PC-3 (cell line): Measurements from ENCODE around the gene KISS1. TPM values are rescaled to one million over a fixed set of nuclear protein-coding genes. Genes with fewer than 3 reads are reported as not detected.
A peak's percentile ranks its signal among the peaks of the same experiment; 100 is the strongest.

Experiments
- ATAC-seq: fragments of 200-7000 bp; cut with Tn5 transposase; 2 replicates; pipeline ENCODE4 v1.9.1; 2020; ENCODE audit warnings: mild to moderate bottlenecking, moderate library complexity
- BruUV-seq: library from RNA; stranded (reverse); fragments of 400-500 nt; replicated peaks from 2 replicates; lab custom pipeline; 2021; lab: Mats Ljungman, UMichigan
- CTCF ChIA-PET: fragments of 300-600 bp; sonication (Branson Sonifier 250); formaldehyde crosslinking; loops from one replicate; lab custom pipeline; 2022; ENCODE audit warnings: antibody characterized with exemption; lab: Charles Lee
- POLR2A ChIA-PET: fragments of 300-600 bp; sonication (Branson Sonifier 250); formaldehyde crosslinking; loops from one replicate; lab custom pipeline; 2022; ENCODE audit warnings: antibody characterized with exemption; ENCODE audit not compliant: unreplicated experiment; lab: Charles Lee
- DNase-seq: peaks from one replicate; pipeline ENCODE4 v3.0.0-alpha.2; 2015
- H2AFZ ChIP-seq: fragments of 300-600 bp; sonication (generic); 2 replicates; pipeline ENCODE4 v1.6.0; 2016; ENCODE audit warnings: antibody characterized with exemption, low read length
- H3F3A ChIP-seq: fragments of 300-600 bp; sonication (generic); one replicate; pipeline ENCODE4 v1.6.0; 2017; ENCODE audit warnings: antibody characterized with exemption, low read length, control low read depth, mild to moderate bottlenecking; ENCODE audit not compliant: unreplicated experiment
- H3K27ac ChIP-seq: fragments of 300-600 bp; sonication (generic); 2 replicates; pipeline ENCODE4 v1.5.1; 2016; ENCODE audit warnings: mild to moderate bottlenecking, low read length
- H3K27me3 ChIP-seq: fragments of 300-600 bp; sonication (generic); 2 replicates; pipeline ENCODE4 v1.6.1; 2016; ENCODE audit warnings: low read length, mixed read lengths
- H3K36me3 ChIP-seq: fragments of 300-600 bp; sonication (generic); 2 replicates; pipeline ENCODE4 v1.6.1; 2016; ENCODE audit warnings: low read depth, mixed run types, low read length, mixed read lengths
- H3K4me1 ChIP-seq: fragments of 300-600 bp; sonication (generic); 2 replicates; pipeline ENCODE4 v1.5.1; 2016; ENCODE audit warnings: low read length; ENCODE audit not compliant: insufficient read depth
- H3K4me2 ChIP-seq: fragments of 300-600 bp; sonication (generic); 2 replicates; pipeline ENCODE4 v1.6.0; 2016; ENCODE audit warnings: low read length
- H3K4me3 ChIP-seq: fragments of 300-600 bp; sonication (generic); 2 replicates; pipeline ENCODE4 v1.5.1; 2016; ENCODE audit warnings: mild to moderate bottlenecking, low read length, mixed read lengths
- H3K79me2 ChIP-seq: fragments of 300-600 bp; sonication (generic); 2 replicates; pipeline ENCODE4 v1.6.1; 2017; ENCODE audit warnings: low read length, mixed read lengths
- H3K9ac ChIP-seq: fragments of 300-600 bp; sonication (generic); 2 replicates; pipeline ENCODE4 v1.6.0; 2016; ENCODE audit warnings: mild to moderate bottlenecking, low read length
- H3K9me2 ChIP-seq: fragments of 300-600 bp; sonication (generic); replicated peaks from 2 replicates; pipeline ENCODE4 v1.6.1; 2016; ENCODE audit warnings: mixed run types, low read length, mixed read lengths
- H3K9me3 ChIP-seq: fragments of 300-600 bp; sonication (generic); 2 replicates; pipeline ENCODE4 v1.6.1; 2016; ENCODE audit warnings: low read length, mixed read lengths
- H4K20me1 ChIP-seq: fragments of 300-600 bp; sonication (generic); 2 replicates; pipeline ENCODE4 v1.6.1; 2016; ENCODE audit warnings: low read length, mixed read lengths
- EZH2 ChIP-seq: fragments of 300-600 bp; sonication (generic); IDR thresholded peaks from one replicate; pipeline ENCODE4 v1.6.1; 2017; ENCODE audit warnings: antibody characterized with exemption, mild to moderate bottlenecking, low read length; ENCODE audit not compliant: unreplicated experiment
- EZH2phosphoT487 ChIP-seq: fragments of 300-600 bp; sonication (generic); IDR thresholded peaks from 2 replicates; pipeline ENCODE4 v1.6.1; 2018; ENCODE audit warnings: mild to moderate bottlenecking, antibody characterized with exemption, low read length, borderline replicate concordance
- intact Hi-C: fragments of 100-400 bp; cut with micrococcal nuclease; formaldehyde crosslinking; loops from 2 replicates; pipeline ENCODE4 v1.9.0; 2023
- total RNA-seq: library from RNA; depleted of rRNA; stranded (reverse); fragments of >200 nt; gene quantifications from 2 replicates; pipeline ENCODE4 v1.2.3, GENCODE V29; 2014
- TF ChIP-seq, protein P1 (sequence below): fragments of 300-600 bp; sonication (generic); conservative IDR thresholded peaks from 2 replicates; pipeline ENCODE4 v1.5.1; 2017; ENCODE audit warnings: antibody characterized with exemption, low read depth, mild to moderate bottlenecking, low read length

Gene KISS1
- total RNA-seq, 1 experiment from 2014 or later = 12.3 TPM

- H3K4me2 ChIP-seq = no peak overlapping the region
- peaks cover 22% of the 10 kb centered on the region for H3K4me1 ChIP-seq
- H3K79me2 ChIP-seq = no peaks in the 10 kb centered on the region
- TSS peak; percentile 14 for BruUV-seq
- peaks cover 13% of the 10 kb centered on the region; the same call in 1 of the 2 replicates for H3K36me3 ChIP-seq
- no peaks in the 10 kb centered on the region for H3K9me2 ChIP-seq
- TF ChIP-seq EZH2phosphoT487 = no peak
- TF ChIP-seq, protein P1, sequence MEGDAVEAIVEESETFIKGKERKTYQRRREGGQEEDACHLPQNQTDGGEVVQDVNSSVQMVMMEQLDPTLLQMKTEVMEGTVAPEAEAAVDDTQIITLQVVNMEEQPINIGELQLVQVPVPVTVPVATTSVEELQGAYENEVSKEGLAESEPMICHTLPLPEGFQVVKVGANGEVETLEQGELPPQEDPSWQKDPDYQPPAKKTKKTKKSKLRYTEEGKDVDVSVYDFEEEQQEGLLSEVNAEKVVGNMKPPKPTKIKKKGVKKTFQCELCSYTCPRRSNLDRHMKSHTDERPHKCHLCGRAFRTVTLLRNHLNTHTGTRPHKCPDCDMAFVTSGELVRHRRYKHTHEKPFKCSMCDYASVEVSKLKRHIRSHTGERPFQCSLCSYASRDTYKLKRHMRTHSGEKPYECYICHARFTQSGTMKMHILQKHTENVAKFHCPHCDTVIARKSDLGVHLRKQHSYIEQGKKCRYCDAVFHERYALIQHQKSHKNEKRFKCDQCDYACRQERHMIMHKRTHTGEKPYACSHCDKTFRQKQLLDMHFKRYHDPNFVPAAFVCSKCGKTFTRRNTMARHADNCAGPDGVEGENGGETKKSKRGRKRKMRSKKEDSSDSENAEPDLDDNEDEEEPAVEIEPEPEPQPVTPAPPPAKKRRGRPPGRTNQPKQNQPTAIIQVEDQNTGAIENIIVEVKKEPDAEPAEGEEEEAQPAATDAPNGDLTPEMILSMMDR = no peak
- ATAC-seq = no peak
- DNase-seq = no peak
- intact Hi-C loops = no loop called here
- H4K20me1 ChIP-seq = no peaks in the 10 kb centered on the region
- no peaks in the 10 kb centered on the region for H3F3A ChIP-seq
- CTCF ChIA-PET = no interaction called here
- H3K27me3 ChIP-seq = no peaks in the 10 kb centered on the region
- POLR2A ChIA-PET = no interaction called here
- no peak overlapping the region for H3K27ac ChIP-seq
- H2AFZ ChIP-seq = no peak overlapping the region
- H3K9ac ChIP-seq = no peak overlapping the region
- H3K9me3 ChIP-seq = no peaks in the 10 kb centered on the region
- H3K4me3 ChIP-seq = no peak overlapping the region
Observed at GRCh38 chr1:204221271-204221670, 25.0 kb upstream of the KISS1 start.

DNA sequence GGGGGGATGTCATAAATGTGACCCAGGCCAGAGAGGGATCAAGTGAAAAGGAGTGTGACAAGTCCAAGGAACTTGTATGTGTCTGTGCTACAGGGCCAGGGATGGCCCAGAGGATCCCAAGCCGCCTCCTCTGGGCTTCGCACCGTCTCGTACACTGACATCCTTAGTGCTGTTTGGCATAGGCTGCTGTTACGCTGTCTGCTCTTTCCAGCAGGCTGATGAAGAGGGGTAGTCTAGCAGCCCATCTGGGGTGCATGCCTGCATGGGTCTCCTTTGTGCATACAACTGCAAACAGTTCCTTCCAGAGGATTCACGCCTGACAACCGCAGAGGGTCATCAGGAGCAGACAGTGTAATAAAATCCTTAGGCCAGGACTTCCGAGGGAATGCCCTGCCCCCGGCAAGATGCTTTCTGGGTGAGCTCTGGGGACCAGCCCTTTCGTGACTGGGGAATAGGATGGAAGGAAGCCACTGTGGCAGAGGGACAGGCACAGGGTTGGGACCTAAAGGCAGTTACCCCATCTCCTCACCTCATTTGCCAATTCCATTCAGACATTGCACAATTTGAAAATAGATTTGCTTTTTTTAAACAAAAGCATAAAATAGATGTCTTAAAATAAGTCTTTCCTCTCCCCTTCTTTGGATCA, 23.8 kb upstream of the KISS1 start:
- Histone ChIP-seq H3K27me3 (no peaks in the 10 kb centered on the region), H3K4me1 (peaks cover 11% of the 10 kb centered on the region), H3K4me3 (no peak overlapping the region), H3K9me2 (no peaks in the 10 kb centered on the region), H2AFZ (no peak overlapping the region), H3K36me3 (peaks cover 13% of the 10 kb centered on the region; the same call in 1 of the 2 replicates), H3K27ac (no peak overlapping the region), H3K9me3 (no peaks in the 10 kb centered on the region), H3K79me2 (no peaks in the 10 kb centered on the region), H3K4me2 (no peak overlapping the region), H3K9ac (no peak overlapping the region), H3F3A (no peaks in the 10 kb centered on the region), H4K20me1 (no peaks in the 10 kb centered on the region)
- no peak for ATAC-seq
- no peak for DNase-seq
- CTCF ChIA-PET = no interaction called here
- no peak for TF ChIP-seq EZH2
- TF ChIP-seq, protein P1 = no peak
- no peak for TF ChIP-seq EZH2phosphoT487
- BruUV-seq = no TSS peak
- intact Hi-C loops = no loop called here
- POLR2A ChIA-PET = no interaction called here

GRCh38 chr1:204218552-204218951, 22.3 kb upstream of the KISS1 start:
- no peaks in the 10 kb centered on the region for H3K9me3 ChIP-seq
- H2AFZ ChIP-seq = no peak overlapping the region
- ChIA-PET CTCF (no interaction called here), POLR2A (no interaction called here)
- H3K4me3 ChIP-seq = no peak overlapping the region
- H3K4me2 ChIP-seq = no peak overlapping the region
- no peaks in the 10 kb centered on the region for H3K27me3 ChIP-seq
- no peaks in the 10 kb centered on the region for H4K20me1 ChIP-seq
- no peaks in the 10 kb centered on the region for H3K79me2 ChIP-seq
- peaks cover 3% of the 10 kb centered on the region; the same call in 1 of the 2 replicates for H3K4me1 ChIP-seq
- H3K9me2 ChIP-seq = no peaks in the 10 kb centered on the region
- peaks cover 13% of the 10 kb centered on the region; the same call in 1 of the 2 replicates for H3K36me3 ChIP-seq
- no peak overlapping the region for H3K27ac ChIP-seq
- intact Hi-C loops = no loop called here
- H3K9ac ChIP-seq = no peak overlapping the region
- DNase-seq = no peak
- H3F3A ChIP-seq = no peaks in the 10 kb centered on the region
- TF ChIP-seq EZH2 (no peak), EZH2phosphoT487 (no peak)
- TF ChIP-seq, protein P1 = no peak
- ATAC-seq = no peak
- no TSS peak for BruUV-seq
